NCI-H1694 (cell line): Measurements from ENCODE around the gene MEIG1.
"Not testable (repeated sequence)": the region's sequence is repeated elsewhere in the genome, so short reads cannot be mapped to it uniquely, and the experiment has no call there.

Experiments used
- DNase-seq: peaks from one replicate; lab custom pipeline; 2025; lab: John Stamatoyannopoulos, UW

The MEIG1 gene

GRCh38 chr10:14959221-14960057 is at the start of gene MEIG1:
Gene MEIG1, plus strand, starts transcription at chr10:14959388. Its CDS starts 7,081 bp downstream, at chr10:14966469.
- DNase-seq = peak; percentile 71

GRCh38 chr10:14910953-14911352 is 48.2 kb upstream of the MEIG1 start:
- no peak for DNase-seq

GRCh38 chr10:14911801-14912200 is 47.4 kb upstream of the MEIG1 start:
- no peak for DNase-seq

- no peak for DNase-seq
Measured at GRCh38 chr10:14916600-14916999, 42.6 kb upstream of the MEIG1 start.

GRCh38 chr10:14917827-14918226 is 41.4 kb upstream of the MEIG1 start:
- no peak for DNase-seq

- DNase-seq = no peak
Measured at GRCh38 chr10:14918964-14919363, 40.2 kb upstream of the MEIG1 start.

- no peak for DNase-seq
Measured at GRCh38 chr10:14924013-14924412, 35.2 kb upstream of the MEIG1 start.

- DNase-seq = no peak
Measured at GRCh38 chr10:14925268-14925667, 33.9 kb upstream of the MEIG1 start.

- no peak for DNase-seq
Measured at GRCh38 chr10:14926061-14926470, 33.1 kb upstream of the MEIG1 start.

GRCh38 chr10:14926722-14927416 is 32.3 kb upstream of the MEIG1 start:
- no peak for DNase-seq

GRCh38 chr10:14930610-14931009 is 28.6 kb upstream of the MEIG1 start:
- no peak for DNase-seq

- no peak for DNase-seq
Measured at GRCh38 chr10:14936584-14936983, 22.6 kb upstream of the MEIG1 start.

GRCh38 chr10:14938971-14939370 is 20.2 kb upstream of the MEIG1 start:
- DNase-seq = not testable (repeated sequence)

- DNase-seq = not testable (repeated sequence)
Measured at GRCh38 chr10:14942147-14942949, 16.8 kb upstream of the MEIG1 start.

- DNase-seq = not testable (repeated sequence)
Measured at GRCh38 chr10:14942950-14943338, 16.2 kb upstream of the MEIG1 start.

- DNase-seq = no peak
Measured at GRCh38 chr10:14945108-14945507, 14.1 kb upstream of the MEIG1 start.

- DNase-seq = no peak
Measured at GRCh38 chr10:14947268-14947667, 11.9 kb upstream of the MEIG1 start.

GRCh38 chr10:14949291-14949690 is 9.9 kb upstream of the MEIG1 start:
- DNase-seq = no peak

GRCh38 chr10:14952851-14953423 is 6.3 kb upstream of the MEIG1 start:
- DNase-seq = no peak

- DNase-seq = no peak
Measured at GRCh38 chr10:14953424-14954000, 5.7 kb upstream of the MEIG1 start.

GRCh38 chr10:14954001-14954770 is 5.0 kb upstream of the MEIG1 start, which contains the start of gene DCLRE1C:
Gene DCLRE1C, minus strand, starts transcription at chr10:14954096. Its CDS starts 86 bp downstream, at chr10:14954010.
- peak; percentile 63 for DNase-seq
